Spleen (tissue), 7 donors: Measurements from ENCODE around the gene MCM5.

ENCODE experiments used
- CTCF ChIP-seq, 11 experiments: fragments of 200-600 bp in 7 of 11; fragments of 450-650 bp in 4 of 11; sonication (generic) in 4 of 11; IDR thresholded peaks in 8 of 11; conservative IDR thresholded peaks in 3 of 11; 1 replicate in 7 of 11; 2 replicates in 4 of 11; pipeline versions ENCODE4 v1.4.0 to v1.8.0; 2016 to 2021; ENCODE audit warnings: antibody characterized with exemption in 11 of 11, inconsistent platforms in 4 of 11, mild to moderate bottlenecking in 1 of 11
- POLR2AphosphoS5 ChIP-seq, 3 donors: sonication (generic); formaldehyde crosslinking; IDR thresholded peaks; one replicate each; pipeline ENCODE4 v1.5.1; 2017; ENCODE audit warnings: antibody characterized with exemption in 3 of 3
- donor health status: DM: no; HTN: no; CAD: no; lungs with moderate emphysema.
- donor health status: DM: no; HTN: no; CAD: no.
- donor health status: DM: no; HTN: no; CAD: no.

GRCh38 chr22:35394810-35395563 is 5.0 kb upstream of the MCM5 start:
- TF ChIP-seq CTCF (IDR thresholded peaks at IDR 0.05 in 8 of 11, conservative IDR thresholded peaks at IDR 0.05 in 3 of 11), result no peak
- TF ChIP-seq POLR2AphosphoS5 (IDR thresholded peaks at IDR 0.05), result peak in 1 of 3 donors; percentile 52
